HG03064 (cell line): ENCODE measurements around the gene KDM2B.

ENCODE experiments used
- ATAC-seq: cut with Tn5 transposase; IDR thresholded peaks from one replicate; pipeline ENCODE4 v1.9.1; 2021; ENCODE audit warnings: low read depth; ENCODE audit not compliant: unreplicated experiment

KDM2B gene

GRCh38 chr12:121568518-121568917, 12.3 kb downstream of the KDM2B start:
- ATAC-seq: no peak

GRCh38 chr12:121565076-121565475, 15.7 kb downstream of the KDM2B start:
- no peak for ATAC-seq

- no peak for ATAC-seq
Observed at GRCh38 chr12:121562488-121562887, 18.3 kb downstream of the KDM2B start.

GRCh38 chr12:121561009-121561395, 19.8 kb downstream of the KDM2B start:
- ATAC-seq: no peak

DNA sequence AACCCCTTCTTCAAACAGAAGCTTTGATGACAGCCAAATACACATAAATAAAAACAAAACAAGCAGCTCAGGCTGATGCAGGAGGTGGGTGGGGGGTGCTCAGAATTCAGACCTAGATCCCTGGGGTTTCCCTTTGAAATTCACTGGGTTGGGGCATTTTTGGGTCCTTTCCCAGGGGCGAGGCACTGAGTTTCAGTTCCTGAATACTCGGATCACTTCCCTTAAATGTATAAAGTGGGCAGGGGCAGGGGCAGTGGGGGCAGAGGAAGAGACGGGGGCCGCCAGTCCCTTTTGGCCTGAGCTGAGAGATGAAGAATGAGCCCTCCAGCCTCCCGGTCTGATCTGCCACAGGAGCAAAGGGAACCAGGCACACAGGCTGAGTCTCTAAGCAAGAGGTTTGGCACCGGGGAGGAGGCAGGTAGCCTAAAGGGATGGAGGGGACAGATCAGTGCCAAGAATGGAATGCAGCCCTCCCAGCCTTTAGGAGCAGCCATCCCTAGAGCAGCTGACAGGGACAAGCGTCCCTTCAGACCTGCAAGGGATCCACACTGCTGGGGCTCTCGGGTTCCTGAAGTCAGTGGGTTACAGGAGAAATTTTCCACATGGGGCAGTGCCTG, 20.3 kb downstream of the KDM2B start:
- ATAC-seq: no peak

DNA sequence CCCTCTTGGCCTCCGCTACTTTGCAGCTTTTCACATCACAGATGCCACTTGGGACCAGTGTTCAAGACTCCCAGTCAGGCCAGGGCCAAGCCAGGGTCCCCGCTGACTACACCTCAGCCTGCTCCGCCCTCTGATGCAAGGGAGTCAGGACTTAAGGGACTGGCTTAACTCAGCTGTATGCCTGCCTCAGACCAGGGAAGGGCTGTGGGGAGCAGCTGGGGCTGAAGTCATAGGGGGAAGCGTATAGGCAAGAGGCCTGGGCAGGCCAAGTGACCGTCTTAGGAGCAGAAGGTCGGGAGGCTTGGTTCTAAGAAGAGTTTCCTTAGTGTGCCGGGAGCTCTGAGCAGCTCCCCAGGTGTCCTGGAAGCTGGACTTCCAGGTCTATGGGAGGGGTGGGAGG, 21.9 kb downstream of the KDM2B start:
- ATAC-seq: no peak

DNA sequence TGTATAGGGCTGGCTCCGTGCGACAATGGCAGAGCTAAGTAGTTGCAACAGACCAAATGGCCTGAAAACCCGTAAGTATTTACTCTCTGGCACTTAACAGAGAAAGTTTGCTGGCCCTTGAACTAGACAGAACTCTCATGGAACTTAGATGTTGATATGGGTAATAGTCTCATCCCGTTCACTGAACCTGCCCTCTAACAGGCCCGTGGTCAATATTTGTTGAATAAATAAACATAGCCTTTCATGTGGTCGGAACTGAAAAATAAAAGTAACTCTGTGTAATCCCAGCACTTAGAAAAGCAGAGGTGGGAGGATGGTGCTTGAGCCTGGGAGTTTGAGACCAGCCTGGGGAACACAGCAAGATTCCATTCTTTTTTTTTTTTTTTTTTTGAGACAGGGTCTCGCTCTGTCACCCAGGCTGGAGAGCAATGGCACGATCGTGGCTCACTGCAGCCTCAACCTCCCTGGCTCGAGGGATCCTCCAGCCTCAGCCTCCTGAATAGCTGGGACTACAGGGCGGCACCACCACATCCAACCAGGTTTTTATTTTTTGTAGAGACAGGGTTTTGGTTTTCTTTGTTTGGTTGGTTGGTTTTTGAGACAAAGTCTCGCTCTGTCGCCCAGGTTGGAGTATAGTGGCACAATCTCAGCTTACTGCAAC, 29.7 kb downstream of the KDM2B start:
- ATAC-seq: no peak

- ATAC-seq: no peak
Observed at GRCh38 chr12:121549075-121549474, 31.7 kb downstream of the KDM2B start.

DNA sequence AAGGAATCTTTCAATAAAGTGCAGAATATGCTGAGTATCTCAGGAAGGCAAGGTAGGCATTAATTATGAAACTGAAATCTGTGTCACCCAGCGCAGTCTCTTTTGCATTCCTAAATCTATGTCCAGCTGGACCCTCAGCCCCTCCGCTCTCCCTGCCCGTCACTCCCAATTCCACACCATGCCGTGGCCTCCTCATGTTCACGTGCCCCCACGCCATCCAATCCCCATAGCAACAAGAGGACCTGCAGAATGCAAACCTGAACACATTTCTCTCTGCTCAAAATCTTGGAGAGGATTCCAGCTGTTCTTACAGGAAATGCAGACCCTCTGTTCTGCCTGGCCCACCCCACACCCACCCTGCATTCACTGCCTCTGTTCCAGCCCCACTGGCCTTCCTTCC, 35.3 kb downstream of the KDM2B start:
- no peak for ATAC-seq

- ATAC-seq: no peak
Observed at GRCh38 chr12:121543786-121544185, 37.0 kb downstream of the KDM2B start.

- ATAC-seq: no peak
Observed at GRCh38 chr12:121539908-121540307, 40.9 kb downstream of the KDM2B start.

DNA sequence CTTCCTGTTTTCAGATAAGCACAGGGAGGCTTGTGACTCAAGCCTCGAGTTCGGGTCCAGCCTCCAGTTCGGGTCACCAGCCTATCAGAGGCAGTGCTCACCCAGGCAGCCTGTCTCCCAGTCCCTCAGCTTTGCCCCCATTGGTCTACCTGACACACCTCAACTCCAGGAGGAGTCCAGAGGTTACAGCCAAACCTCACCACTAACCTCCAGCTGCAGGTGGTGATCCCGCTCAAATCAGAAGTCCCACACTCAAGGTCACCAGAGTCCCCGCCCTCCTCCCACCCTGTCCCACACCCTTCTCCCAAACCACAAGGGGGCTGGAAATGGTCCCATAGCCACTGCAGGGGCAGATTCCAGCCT, 42.1 kb downstream of the KDM2B start:
- no peak for ATAC-seq

GRCh38 chr12:121537814-121538698, 42.8 kb downstream of the KDM2B start:
- peak; percentile 14 for ATAC-seq

- ATAC-seq: peak; percentile 58
Observed at GRCh38 chr12:121536899-121537813, 43.7 kb downstream of the KDM2B start.

DNA sequence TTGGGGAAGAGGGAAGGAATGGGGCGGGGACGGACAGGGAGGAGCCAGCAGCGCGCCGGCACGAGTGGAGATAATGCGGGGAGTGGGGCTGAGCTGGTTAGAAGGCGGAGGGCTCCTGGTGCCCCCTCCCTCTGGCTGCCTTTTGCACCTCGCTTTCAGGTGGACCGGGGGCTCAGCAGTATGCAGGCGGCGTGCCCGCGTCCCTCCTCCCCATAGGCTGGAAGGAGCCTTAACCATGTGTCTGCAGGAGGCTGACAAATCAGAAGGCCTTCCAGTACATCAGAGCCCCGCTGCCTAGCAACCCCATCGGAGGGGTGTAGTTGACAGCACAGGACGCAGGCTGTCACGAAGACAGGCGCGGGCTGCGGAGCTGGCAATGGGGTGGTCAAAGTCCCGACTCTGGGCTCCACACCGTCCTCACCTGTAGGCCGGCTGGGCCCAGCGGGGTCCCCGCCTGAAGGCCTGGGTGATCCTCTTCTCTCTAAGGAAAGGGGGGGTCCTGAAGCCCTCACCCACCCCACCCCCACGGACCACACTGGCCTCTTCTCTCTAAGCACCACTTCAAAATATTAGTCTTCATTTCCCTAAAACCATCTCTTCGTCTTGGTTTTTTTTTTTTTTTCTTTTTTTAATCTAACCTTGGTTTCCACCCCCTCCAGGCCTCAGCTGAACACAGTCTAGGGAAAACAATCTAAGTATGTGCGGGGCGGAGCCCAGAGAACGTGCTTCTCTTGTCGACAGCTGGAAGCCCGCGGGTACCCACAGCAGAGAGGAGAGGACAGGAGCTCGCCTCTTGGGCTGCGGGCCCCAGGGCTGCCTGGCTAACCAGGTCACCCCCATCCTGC, 44.5 kb downstream of the KDM2B start:
- peak; percentile 40 for ATAC-seq

DNA sequence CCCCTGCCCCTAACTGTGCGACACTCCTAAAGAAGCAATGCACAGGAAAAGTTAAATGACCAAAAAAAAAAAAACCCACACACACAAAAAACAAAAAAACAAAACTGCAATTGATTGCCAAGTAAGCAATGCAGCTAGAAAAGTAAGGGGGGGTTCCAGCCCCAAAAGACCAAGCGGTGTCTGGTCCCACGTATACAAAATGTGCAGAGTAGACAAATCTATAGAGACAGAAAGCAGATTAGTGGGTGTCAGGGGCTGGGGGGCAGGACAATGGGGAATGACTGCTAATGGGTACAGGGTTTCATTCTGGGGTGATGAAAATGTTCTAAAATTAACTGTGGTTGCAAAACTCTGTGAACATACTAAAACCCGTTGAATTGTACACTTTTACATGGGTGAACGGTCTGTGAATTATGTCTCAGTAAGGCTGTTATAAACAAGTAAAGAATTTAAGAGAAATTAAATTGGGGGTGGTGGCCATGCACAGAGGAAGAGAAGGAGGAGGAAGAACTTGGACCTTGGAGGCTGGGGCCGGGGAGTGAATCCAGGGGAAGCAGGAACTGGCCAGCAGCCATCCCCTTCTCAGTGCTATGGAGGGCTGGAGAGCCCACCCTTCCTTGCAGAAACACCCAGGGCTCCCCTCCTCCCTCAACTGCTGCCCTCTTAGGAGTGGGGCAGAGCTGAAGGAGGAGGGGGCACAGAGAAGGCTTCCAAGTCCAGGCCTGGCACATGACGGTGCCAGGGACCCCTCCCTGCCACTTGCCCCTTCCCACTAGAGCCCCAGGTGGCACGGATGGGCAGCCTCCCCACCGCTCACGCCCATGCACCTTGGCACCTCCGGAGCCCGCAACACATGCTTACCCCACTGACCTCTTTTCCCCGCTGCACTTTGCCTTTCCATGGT, 45.4 kb downstream of the KDM2B start:
- ATAC-seq: no peak

DNA sequence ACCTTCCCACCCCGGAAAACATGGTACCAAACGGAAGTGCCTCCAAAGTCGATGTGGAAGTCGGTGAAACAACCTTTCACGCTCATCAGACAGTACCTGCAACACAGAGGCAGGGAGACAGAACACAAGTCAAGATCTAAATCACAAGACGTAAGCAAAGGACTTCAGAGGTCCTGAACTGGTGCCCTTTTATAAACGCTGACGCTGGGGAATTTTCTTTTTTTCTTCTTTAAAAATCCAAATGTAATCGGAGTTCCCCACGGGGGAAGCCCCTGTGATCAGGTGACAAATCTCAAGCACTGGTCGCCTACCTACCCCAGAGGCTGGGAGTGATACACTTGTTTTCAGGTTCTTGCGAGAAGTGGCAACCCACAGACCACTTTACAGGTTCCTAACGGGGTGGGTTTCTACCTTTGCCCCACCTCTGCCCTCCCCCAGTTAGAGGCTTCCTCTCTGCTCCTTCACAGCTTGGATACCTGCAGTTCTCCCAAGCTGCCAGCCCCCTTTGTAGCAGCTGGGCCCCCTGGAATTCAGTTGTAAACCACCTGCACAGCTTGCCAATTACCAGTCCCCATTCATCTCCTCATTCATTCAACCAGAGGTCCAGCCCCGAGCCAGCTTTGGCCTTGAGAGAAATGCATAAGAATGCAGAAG, 46.2 kb downstream of the KDM2B start:
- ATAC-seq: no peak

GRCh38 chr12:121533394-121534090, 47.3 kb downstream of the KDM2B start:
- ATAC-seq: no peak
